ENCODE measurements around the gene SPOPL. TPM values are rescaled to one million over a fixed set of nuclear protein-coding genes. Genes with fewer than 3 reads are reported as not detected.

Gene SPOPL
- total and polyA plus RNA-seq, 9 of the 15 experiments (the other 6 are each of a cell fraction or from before 2014, with no cell fraction given) = 0.53 to 6.1 (median 4.1) TPM

DNA sequence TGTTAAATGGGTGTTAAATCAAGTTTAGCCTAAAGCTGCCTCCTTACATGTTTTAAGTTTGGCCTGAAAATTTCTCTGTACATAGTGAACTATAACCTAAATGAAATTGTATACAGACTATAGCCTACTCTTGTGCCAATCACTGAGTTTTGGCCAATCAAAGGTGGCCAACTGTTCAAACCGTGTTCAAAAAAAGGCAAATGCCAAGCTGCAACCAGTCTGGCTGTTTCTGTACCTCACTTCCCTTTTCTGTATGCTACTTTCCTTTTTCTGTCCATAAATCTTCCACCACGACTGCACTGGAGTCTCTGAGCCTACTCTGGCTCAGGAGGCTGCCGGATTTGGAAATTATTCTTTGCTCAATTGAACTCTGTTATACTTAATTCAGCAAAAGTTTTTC is 121.0 kb downstream of the SPOPL start:
- TF ChIP-seq ATF7 (IDR thresholded peaks at IDR 0.05) (no peak), ZNF263 (CRISPR knock-in tag; IDR thresholded peaks at IDR 0.05; ENCODE audit: borderline replicate concordance) (no peak), ZBTB17 (CRISPR knock-in tag; IDR thresholded peaks at IDR 0.05) (no peak), KDM5B (IDR thresholded peaks at IDR 0.05; ENCODE audit: insufficient replicate concordance, low read depth, low read length) (no peak), HDGF (IDR thresholded peaks at IDR 0.05) (no peak), RBM22 (IDR thresholded peaks at IDR 0.05; ENCODE audit: low read depth, low read length, poor library complexity, severe bottlenecking) (no peak), CSDE1 (IDR thresholded peaks at IDR 0.05) (no peak), RFX1 (IDR thresholded peaks at IDR 0.05) (no peak), SMARCC2 (IDR thresholded peaks at IDR 0.05; ENCODE audit: low read depth) (no peak), SPI1 (IDR thresholded peaks at IDR 0.05; ENCODE audit: borderline replicate concordance, low read depth, low read length) (peak; percentile 45; the same call in 1 of the 2 replicates)
- TF ChIP-seq, protein P1, sequence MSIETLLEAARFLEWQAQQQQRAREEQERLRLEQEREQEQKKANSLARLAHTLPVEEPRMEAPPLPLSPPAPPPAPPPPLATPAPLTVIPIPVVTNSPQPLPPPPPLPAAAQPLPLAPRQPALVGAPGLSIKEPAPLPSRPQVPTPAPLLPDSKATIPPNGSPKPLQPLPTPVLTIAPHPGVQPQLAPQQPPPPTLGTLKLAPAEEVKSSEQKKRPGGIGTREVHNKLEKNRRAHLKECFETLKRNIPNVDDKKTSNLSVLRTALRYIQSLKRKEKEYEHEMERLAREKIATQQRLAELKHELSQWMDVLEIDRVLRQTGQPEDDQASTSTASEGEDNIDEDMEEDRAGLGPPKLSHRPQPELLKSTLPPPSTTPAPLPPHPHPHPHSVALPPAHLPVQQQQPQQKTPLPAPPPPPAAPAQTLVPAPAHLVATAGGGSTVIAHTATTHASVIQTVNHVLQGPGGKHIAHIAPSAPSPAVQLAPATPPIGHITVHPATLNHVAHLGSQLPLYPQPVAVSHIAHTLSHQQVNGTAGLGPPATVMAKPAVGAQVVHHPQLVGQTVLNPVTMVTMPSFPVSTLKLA (conservative IDR thresholded peaks at IDR 0.05) = no peak
- TF ChIP-seq, protein P2, sequence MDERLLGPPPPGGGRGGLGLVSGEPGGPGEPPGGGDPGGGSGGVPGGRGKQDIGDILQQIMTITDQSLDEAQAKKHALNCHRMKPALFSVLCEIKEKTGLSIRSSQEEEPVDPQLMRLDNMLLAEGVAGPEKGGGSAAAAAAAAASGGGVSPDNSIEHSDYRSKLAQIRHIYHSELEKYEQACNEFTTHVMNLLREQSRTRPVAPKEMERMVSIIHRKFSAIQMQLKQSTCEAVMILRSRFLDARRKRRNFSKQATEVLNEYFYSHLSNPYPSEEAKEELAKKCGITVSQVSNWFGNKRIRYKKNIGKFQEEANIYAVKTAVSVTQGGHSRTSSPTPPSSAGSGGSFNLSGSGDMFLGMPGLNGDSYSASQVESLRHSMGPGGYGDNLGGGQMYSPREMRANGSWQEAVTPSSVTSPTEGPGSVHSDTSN (CRISPR knock-in tag; IDR thresholded peaks at IDR 0.05; ENCODE audit: low read depth) = no peak
- TF ChIP-seq, protein P2 (tag; conservative IDR thresholded peaks at IDR 0.05; ENCODE audit: low read depth) = 0 out of 2 replicates have a peak, but pooled peaks have one; percentile 26
- no peaks in the 10 kb centered on the region for H3K36me3 ChIP-seq (ENCODE audit: control insufficient read depth, insufficient read depth, low read length)
- H3K79me2 ChIP-seq (ENCODE audit: control insufficient read depth, insufficient read depth, low read length) = no peaks in the 10 kb centered on the region
- no peak overlapping the region for H3K4me3 ChIP-seq
- 0% methylated on average over 3 of the region's 3 CpGs for WGBS (ENCODE audit: insufficient coverage, low coverage, missing lambda C conversion rate)
- no peaks in the 10 kb centered on the region for H3K9me1 ChIP-seq (ENCODE audit: control insufficient read depth, insufficient read depth, low read length)
- no TSS peak for BruUV-seq (replicated peaks)
- FAIRE-seq (no peak), ATAC-seq (no peak), DNase-seq (ENCODE audit: extremely low read depth in 1 of 4, low spot score in 3 of 4) (no peak)
- H4K20me1 ChIP-seq (replicated peaks; ENCODE audit: control insufficient read depth, insufficient read depth, low read length) = no peaks in the 10 kb centered on the region; the same call in 1 of the 2 replicates
- CTCF ChIA-PET (ENCODE audit: low intra/inter-chr PET ratio) = no interaction called here
- no peaks in the 10 kb centered on the region for H3K4me1 ChIP-seq (replicated peaks in 1 of 2; ENCODE audit: control insufficient read depth in 2 of 2, insufficient read depth in 2 of 2, low read length in 2 of 2)
- in situ Hi-C loops (cut with MboI) (no loop called here), intact Hi-C loops (cut with micrococcal nuclease) (no loop called here)
- H3K9ac ChIP-seq (ENCODE audit: insufficient read depth in 1 of 2, low read depth in 2 of 2, low read length in 2 of 2) = no peak overlapping the region
- POLR2A ChIA-PET = no interaction called here
- H3K27ac ChIP-seq (ENCODE audit: extremely low read depth, low read depth, low read length) = no peak overlapping the region
- H2AFZ ChIP-seq (ENCODE audit: low read depth, low read length) = no peak overlapping the region
- H3K4me2 ChIP-seq (ENCODE audit: insufficient read depth, low read length) = no peak overlapping the region
- H3K9me3 ChIP-seq (replicated peaks; ENCODE audit: control insufficient read depth, insufficient read depth, low read depth, low read length) = no peaks in the 10 kb centered on the region
- peaks cover 0 to 4% of the 10 kb centered on the region in 2 experiments; a peak in 2 of 5 replicates for H3K27me3 ChIP-seq (ENCODE audit: control insufficient read depth in 2 of 2, insufficient read depth in 2 of 2, low read length in 2 of 2)
